Measurements from ENCODE around the gene OR5A1.
"Not testable (repeated sequence)": the region's sequence is repeated elsewhere in the genome, so short reads cannot be mapped to it uniquely, and the experiment has no call there.

OR5A1 gene

GRCh38 chr11:59436169-59436568, at the start of gene OR5A1:
TSS of gene OR5A1 (plus strand) at chr11:59436469. CDS start at chr11:59443169, 6,700 bp downstream.
- no peak for DNase-seq

DNA sequence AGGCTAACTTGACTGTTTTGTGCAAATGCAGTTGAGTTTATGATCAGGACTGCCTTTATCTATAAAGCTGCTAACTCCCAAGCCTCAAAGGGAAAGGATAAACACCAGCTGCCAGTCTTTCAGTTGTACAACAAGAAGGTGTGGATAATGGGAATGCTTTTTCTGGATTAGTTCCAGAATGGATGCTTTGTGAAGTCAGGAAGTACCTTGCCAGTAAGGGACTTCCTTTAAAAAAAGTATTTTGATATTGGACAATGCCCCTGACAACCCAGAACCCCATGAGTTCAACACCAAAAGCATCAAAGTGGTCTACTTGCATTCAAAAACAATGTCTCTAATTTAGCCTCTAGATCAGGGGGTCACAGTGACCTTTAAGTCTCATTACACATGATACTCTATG, 42.1 kb upstream of the OR5A1 start:
- no peak for DNase-seq

- no peak for DNase-seq
Observed at GRCh38 chr11:59400461-59401261, 35.6 kb upstream of the OR5A1 start.

GRCh38 chr11:59401262-59401552, 35.1 kb upstream of the OR5A1 start:
- no peak for DNase-seq

DNA sequence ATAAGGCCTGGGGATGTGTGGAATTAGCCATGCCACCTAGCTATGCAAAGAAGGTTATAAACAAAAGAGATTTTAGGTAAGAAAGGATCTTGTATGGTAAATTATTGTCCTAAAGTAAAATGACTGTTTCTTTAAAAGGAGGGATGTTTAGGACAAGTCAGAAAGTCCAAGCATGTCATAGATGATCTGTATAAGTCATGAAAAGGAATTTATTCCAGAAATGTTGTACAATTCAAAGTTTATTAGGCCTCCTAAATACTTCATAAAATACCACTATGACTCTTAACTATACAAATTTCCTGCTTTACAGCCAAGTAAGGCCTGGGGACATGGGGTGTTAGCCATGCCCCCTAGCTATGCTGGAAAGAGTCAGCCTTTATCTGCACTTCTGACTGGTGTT, 32.7 kb upstream of the OR5A1 start:
- no peak for DNase-seq

- no peak for DNase-seq
Observed at GRCh38 chr11:59413646-59414045, 22.6 kb upstream of the OR5A1 start.

DNA sequence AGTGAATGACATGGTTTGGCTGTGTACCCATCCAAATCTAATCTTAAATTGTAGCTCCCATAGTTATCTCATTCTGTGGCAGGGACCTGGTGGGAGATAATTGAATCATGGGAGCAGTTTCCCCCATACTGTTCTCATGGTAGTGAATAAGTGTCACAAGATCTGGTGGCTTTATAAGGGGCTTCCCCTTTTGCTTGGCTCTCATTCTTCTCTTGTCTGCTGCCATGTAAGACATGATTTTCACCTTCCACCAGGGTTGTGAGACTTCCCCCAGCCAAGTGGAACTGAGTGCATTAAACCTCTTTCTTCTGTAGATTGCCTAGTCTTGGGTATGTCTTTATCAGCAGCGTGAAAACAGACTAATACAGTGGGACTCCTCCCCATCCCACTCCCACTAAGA, 21.2 kb upstream of the OR5A1 start:
- DNase-seq: no peak

DNA sequence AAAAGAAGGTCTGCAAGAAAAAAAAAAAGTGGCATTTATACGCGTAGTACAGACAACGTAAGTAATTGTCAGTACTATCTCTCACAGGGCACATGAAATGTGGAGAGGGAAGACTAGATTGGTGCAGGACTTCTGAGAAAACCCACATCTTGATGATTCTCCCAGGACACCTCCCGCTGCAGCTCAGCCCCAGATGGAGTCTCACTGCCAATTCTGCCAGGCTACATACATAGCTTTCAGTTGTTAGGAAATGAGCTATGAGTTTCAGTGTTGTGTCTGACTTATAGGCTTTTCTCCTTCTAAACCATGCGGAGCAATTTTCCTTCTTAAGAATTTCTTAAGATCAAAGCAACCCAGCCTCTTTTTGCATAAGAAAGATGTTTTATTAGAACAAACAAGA, 19.7 kb upstream of the OR5A1 start:
- DNase-seq: no peak

- DNase-seq: no peak
Observed at GRCh38 chr11:59417023-59417422, 19.2 kb upstream of the OR5A1 start.

DNA sequence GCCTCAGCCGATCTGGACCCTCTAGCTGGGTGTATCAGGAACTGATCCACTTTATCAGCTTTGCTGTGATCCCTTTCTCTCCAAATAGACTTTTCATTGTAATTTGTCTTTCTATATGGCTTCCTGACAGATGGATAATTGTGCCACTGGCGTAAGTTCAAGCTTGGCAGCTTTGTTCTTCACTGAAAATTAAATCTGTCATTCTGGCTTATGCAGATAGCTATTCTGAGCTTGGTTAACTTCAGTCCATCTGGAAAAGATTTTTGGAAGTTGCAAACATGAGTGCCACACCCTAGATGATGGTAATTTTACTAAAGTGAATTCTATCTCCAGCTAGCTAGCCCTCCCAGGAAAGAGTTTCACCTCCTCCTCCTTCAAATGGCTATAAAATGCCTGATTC, 18.1 kb upstream of the OR5A1 start:
- no peak for DNase-seq

DNA sequence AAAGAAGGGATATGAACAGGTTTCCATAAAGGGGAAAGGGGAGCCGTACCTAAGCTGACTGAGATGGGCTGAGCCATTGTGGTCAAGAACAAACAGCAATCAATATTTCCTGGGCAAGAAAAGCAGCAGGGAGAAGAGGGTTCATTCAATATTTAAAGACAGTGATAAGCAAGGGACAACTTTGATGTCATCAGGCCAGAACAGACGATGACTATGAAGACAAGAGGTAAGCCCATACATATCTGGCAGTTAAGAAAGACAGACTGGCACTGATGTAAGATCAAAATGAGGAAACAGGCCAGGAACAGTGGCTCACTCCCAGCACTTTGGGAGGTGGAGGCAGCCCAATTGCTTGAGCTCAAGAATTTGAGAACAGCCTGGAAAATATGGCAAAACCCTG, 12.4 kb upstream of the OR5A1 start:
- DNase-seq: no peak

DNA sequence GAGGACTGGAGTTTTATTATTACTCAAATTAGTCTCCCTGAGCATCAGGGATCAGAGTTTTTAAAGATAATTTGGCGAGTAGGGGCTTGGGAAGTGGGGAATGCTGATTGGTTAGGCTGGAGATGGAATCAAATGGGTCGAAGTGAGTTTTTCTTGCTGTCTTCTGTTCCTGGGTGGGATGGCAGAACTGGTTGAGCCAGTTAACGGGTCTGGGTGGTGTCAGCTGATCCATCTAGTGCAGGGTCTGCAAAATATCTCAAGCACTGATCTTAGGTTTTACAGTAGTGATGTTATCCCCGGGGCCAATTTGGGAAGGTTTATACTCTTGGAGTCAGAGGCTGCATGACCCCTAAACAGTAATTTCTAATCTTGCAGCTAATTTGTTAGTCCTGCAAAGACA, 11.1 kb upstream of the OR5A1 start:
- DNase-seq: no peak

- no peak for DNase-seq
Observed at GRCh38 chr11:59426361-59427067, 9.8 kb upstream of the OR5A1 start, which contains the start of gene OR5A2. TSS of gene OR5A2 (minus strand) at chr11:59426413. CDS start at chr11:59422953, 3,460 bp downstream.

DNA sequence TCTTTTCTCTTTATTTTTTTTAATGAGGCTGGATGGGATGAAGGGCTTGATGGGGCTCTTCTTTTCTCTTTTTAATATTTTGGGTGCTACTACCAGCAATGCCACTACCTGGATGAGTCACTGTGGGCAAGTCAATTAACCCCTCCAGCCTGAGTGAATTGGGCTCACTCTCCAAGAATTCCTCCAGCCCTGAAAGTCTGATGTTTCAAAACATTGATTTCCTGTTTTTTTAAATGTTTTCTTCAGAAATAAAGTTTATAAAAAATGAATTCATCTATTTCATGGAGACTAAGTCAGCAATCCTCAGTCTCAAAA, 9.2 kb upstream of the OR5A1 start:
- no peak for DNase-seq

GRCh38 chr11:59429924-59430516, 6.2 kb upstream of the OR5A1 start:
- peak; percentile 45 for DNase-seq

- DNase-seq: no peak
Observed at GRCh38 chr11:59437770-59438169, 1.5 kb downstream of the OR5A1 start.

DNA sequence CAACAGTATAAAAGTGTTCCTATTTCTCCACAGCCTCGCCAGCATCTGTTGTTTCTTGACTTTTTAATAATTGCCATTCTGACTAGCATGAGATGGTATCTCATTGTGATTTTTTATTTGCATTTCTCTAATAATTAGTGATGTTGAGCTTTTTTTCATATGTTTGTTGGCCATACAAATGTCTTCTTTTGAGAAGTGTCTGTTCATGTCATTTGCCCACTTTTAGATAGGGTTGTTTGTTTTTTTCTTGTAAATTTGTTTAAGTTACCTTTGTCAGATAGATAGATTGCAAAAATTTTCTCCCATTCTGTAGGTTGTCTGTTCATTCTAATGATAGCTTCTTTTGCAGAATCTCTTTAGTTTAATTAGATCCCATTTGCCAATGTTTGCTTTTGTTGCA, 9.4 kb downstream of the OR5A1 start:
- DNase-seq: not testable (repeated sequence)

GRCh38 chr11:59448484-59448883, 12.2 kb downstream of the OR5A1 start:
- DNase-seq: no peak

GRCh38 chr11:59456661-59457060, 20.4 kb downstream of the OR5A1 start, which contains the start of gene OR4D6:
TSS of gene OR4D6 (plus strand) at chr11:59456961. CDS start at chr11:59456961, 0 bp downstream.
- DNase-seq: no peak

DNA sequence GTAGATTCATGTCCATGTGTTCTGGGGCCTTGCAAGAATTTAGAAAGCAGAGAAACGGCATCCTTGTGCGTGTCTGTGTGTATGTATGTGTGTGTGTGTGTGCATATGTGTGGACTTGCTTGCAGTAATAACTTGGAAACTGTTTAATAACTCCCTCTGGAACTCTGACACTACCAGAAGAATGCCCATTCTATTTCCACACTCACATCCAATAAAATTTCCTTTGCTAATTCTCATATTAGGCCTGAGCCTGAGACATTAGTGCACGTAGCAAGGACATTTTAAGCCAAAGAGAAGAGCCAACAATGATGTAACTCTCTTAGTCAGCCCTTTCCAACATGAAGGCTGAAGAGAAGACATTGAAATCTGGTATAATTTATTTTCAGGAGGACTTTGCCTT, 23.6 kb downstream of the OR5A1 start:
- DNase-seq: no peak

GRCh38 chr11:59463190-59463641, 26.9 kb downstream of the OR5A1 start:
- DNase-seq: no peak

GRCh38 chr11:59473015-59473414, 36.7 kb downstream of the OR5A1 start, which contains the start of gene OR4D10:
TSS of gene OR4D10 (plus strand) at chr11:59473315. CDS start at chr11:59477430, 4,115 bp downstream.
- DNase-seq: no peak

DNA sequence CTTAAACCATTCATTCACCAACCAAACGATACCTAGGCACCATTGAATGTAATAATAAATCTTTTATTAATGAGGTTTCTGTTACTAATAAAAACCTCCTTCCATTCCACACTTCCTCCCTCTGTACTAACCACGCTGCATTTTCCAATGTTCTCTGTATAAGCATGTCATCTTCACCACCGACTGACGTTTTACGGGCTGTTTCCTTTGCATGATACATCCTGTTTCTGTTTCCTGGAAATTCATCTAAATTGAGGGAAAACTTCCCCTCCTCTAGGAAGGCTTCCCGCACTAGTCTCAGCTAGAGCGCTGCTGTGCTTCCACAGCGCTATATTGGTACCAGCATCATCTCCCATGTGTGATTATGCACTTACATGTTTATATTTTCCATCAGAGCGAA, 38.9 kb downstream of the OR5A1 start:
- DNase-seq: no peak

- DNase-seq: no peak
Observed at GRCh38 chr11:59479906-59480305, 43.6 kb downstream of the OR5A1 start.

Measured in activated CD4-positive, alpha-beta T cell treated with anti-CD3 and anti-CD28 coated beads for 48 hours (primary cell).